Activated CD8-positive, alpha-beta memory T cell treated with anti-CD3 and anti-CD28 coated beads for 1 hour (primary cell): ENCODE measurements around the gene HECTD3.

ENCODE experiments used
- DNase-seq, 2 donors: peaks; one replicate each; pipeline ENCODE4 v3.0.0-alpha.2; 2020; ENCODE audit warnings: low read depth in 1 of 2; ENCODE audit errors: extremely low read depth in 1 of 2

HECTD3 gene

DNA sequence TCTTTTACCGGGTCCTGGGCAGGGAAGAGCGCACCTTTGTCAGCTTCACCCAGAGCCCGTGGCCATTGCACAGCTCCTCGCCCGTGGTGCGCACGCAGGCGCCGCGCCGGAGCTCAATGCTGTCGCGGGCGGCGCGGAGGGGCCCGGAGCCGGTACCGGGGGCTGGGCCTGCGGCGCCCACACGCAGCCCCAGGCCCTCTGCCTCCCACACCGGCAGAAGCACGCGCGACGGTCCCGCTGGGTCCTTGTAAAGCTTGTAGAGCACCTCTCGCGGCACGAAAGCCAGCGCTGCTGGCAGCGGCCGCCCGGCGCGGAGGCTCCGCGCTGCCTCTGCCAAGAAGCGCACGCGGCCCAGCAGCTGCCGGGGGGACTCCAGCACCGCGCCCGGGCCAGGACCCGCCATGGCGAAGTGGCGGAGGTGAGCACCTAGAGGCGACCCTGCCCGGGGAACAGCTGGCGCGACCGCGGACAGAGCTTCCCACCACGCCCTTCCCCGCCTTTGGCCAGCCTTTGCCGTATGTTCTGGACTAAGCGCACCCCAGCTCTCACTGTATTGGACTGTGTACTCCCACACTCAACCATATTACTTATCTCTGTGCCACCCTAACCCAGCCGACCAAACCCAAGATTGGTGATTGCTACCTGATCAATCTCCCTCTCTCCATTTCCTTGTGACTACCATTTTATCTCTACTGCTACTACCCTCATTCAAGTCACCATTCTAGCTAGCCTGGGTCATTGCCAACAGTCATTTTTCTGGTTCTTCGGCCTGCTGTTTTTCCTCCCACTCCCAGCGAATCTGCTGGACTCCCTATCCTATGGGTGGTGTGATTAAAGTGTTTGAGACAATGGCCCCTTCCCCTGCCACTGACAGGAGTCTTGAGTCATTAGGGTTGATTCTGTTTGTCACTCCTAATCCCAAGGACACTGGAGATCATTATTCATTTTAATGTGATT is at the start of gene HECTD3:
Gene HECTD3, minus strand, starts transcription at position 470 of the 957 bp plus-strand sequence. Its CDS starts 67 bp downstream, at position 403.
- DNase-seq: peak in 1 of 2 donors; percentile 52

GRCh38 chr1:45059829-45060228 is 48.7 kb upstream of the HECTD3 start:
- DNase-seq: no peak

DNA sequence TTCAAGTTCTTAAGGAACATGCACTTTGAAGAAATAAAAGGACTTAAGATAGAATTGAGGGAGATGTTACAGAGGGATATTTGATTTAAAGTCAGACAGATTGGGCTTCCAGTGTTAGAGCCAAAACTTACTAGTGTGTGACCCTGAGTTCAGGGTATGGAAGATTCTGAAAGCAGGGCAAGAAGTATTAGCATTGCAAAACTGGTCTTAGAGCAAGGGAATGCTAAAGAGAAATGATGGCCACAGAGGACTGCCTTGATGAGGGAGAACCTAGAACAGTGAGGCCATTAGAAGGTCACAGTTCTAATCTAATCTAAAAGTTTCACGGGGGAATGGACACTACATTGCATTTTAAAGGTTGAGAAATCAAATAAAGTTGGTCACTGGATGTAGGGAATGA is 46.4 kb upstream of the HECTD3 start:
- no peak for DNase-seq

- DNase-seq: no peak
Observed at GRCh38 chr1:45051005-45051772, 40.1 kb upstream of the HECTD3 start.

DNA sequence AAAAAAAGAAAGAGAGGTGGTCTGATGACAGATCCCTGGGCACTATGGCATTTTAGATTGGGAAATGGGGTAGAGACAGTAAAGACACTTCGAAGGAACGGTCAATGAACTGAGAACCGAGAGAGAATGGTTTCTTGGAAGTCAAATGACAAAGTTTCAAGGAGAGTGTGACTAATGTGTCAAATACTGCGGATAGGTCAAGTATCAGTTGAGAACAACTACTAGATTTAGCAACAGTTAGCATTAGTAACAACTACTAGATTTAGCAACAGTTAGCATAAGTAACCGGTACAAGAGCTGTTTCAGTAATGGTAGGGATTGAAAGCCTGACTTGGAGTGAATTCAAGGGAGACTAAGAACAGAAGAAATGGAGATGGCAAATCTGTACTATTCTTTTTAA is 35.9 kb upstream of the HECTD3 start:
- no peak for DNase-seq

DNA sequence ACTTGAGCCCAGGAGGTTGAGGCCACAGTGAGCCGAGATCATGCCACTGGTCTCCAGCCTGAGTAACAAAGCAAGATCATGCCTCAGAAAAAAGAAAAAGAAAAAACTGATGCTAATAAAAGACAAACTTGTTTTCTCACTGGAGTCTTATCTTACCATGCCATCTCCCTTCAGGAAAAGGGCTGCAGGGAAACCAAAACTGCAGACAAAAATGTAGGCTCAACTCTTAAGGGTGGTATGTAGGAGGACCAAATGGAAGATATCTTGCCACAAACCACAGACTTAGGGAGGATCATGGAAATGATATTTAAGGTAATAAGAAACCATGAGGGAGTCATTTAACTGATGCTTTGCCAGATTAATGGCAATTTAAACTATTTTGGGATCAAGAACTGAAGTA is 33.8 kb upstream of the HECTD3 start:
- DNase-seq: no peak

GRCh38 chr1:45043094-45043493 is 32.0 kb upstream of the HECTD3 start:
- DNase-seq: no peak

- DNase-seq: no peak
Observed at GRCh38 chr1:45040297-45040696, 29.2 kb upstream of the HECTD3 start.

- DNase-seq: no peak
Observed at GRCh38 chr1:45038661-45039364, 27.7 kb upstream of the HECTD3 start.

DNA sequence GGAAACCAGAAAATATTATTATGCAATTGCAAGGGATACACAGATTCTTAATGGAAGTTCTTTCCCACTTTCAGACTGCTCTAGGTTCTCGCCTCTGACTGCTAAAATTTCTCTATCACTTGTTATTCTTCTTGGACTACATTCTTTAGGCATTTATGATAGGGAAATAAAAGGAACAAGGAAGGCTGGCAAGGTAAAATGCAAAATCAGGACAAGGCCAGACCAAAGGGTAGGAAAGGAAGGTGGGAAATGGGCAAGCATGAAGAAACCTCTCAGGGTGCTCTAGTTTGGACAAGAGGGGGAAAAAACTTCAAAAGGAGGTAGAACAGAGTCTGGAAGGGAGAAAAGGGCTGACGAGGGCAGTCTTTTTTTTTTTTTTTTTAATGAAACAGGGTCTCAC is 27.1 kb upstream of the HECTD3 start:
- DNase-seq: no peak

GRCh38 chr1:45037456-45037855 is 26.3 kb upstream of the HECTD3 start:
- DNase-seq: no peak

DNA sequence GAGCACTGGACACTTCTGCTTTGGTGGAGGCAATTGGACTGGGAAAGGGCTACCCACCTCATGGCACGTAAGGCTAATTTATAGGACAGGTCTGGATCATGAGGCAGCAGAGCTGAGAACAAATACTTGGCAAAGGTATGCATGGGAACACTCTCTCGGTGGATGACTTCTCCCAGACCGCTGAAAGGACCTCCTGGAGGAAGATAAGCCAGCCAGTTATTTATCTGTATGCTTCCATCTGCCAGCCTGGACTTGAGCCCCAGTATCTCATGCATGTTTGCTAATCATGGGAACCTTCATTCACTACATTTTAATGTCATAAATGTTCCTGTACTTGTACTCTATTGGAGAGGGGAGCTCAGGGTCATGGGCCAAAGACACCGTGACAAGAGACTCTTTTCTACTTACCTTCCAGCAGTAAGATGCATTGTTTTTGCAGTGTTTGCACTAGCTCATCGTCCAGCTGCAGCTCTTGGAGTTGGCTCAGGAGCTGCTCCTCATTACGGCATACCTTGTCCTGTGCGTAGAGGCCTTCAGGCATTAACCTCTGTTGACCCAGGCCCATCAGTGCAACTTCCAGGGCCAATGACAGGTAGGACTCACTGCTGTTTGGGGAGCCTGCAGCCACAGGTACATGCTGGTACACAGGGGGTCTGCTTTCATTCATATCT is 24.6 kb upstream of the HECTD3 start:
- no peak for DNase-seq

DNA sequence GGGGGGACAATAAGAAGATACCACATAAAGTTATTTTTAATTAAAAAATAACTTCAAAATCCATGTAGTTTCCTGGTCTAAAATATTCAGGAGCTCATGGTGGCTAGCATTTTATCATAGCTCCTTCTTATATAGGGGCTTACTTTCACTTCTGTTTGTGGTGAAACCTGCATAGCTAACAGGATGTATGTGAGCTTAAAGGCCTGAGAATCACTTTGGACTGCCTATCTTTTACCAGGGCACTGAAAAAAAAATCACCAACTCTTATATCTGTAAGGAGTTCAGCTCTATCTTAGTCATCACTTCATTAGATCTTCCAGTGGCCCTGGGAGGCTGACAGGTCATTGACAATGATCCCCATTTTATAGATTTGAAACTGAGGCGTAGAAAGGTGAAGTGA is 22.2 kb upstream of the HECTD3 start:
- no peak for DNase-seq

DNA sequence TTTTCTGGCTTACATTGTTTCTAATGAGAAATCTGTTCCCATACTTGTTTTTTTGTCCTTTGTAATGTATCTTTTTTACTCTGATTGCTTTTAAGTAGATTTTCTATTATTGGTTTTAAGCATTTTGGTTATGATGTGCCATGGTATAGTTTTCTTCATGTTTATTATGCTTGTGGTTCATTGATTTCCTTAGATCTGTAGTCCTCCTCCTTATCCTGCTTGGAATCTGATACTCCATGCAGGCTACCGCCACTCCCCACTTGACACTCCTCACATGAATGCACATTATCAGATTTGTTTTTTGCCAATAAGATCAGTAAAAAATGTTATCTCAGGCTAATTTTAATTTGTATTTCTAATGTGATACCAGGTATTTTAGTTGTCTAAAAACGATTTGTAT is 21.7 kb upstream of the HECTD3 start:
- no peak for DNase-seq

DNA sequence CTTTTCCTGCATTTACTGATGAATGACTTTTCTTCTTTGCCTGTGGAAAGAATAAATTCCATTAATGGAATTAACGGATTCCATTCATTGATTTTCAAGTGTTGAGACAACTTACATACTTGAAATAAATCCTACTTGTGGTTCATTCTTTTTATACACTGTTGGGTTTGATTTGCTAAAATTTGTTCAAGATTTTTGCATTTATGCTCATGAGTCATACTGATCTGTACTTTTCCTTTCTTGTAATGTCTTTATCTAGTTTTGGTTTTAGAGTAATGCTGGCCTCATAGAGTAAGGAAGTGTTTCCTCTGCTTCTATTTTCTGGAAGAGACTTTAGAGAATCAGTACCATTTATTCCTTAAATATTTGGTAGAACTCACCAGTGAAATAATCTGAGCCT is 15.3 kb upstream of the HECTD3 start:
- no peak for DNase-seq

- DNase-seq: no peak
Observed at GRCh38 chr1:45023663-45024062, 12.5 kb upstream of the HECTD3 start.

GRCh38 chr1:45018599-45019230 is 7.6 kb upstream of the HECTD3 start:
- DNase-seq: peak in 1 of 2 donors; percentile 32

GRCh38 chr1:45016767-45017166 is 5.6 kb upstream of the HECTD3 start:
- no peak for DNase-seq

DNA sequence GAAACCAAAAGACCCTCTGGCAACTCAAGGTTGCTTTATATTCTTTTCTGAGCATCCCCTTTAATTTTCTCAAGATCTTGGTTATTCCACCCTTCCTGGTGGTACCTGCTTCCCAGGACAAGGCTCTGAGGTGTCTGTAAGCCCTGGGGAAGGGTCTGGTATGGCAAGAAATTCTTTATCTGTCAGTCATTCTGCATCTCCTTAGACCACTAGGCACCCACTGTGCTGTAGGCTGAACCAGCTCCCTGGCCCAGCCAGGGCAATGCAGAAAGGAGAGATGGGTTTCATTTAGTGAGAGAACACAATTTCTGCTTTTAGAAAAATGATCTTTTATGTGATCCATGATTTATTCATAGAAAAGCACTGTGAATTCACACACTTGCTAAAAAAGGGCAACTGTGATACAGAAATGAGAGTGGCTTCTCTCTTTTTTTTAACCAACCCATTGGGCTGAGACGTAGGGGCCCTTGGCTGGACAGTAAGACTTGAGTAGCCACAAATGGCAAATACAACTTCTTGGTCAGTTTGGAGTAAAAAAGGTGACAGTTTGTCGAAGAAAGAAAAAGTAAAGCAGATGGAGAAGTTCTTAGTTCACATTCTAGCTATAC is 5.1 kb upstream of the HECTD3 start:
- DNase-seq: no peak

GRCh38 chr1:45015683-45016082 is 4.6 kb upstream of the HECTD3 start:
- no peak for DNase-seq
